Pancreas (tissue), 10 donors: ENCODE results near the gene GJC2. TPM values are rescaled to one million over a fixed set of nuclear protein-coding genes. Genes with fewer than 3 reads are reported as not detected.
A peak's percentile ranks its signal among the peaks of the same experiment; 100 is the strongest.

ENCODE experiments used
- ATAC-seq, 4 donors: fragments of 200-7000 bp; cut with Tn5 transposase; one replicate each; pipeline versions ENCODE4 v1.8.0 to v1.9.1; 2020; ENCODE audit warnings: mild to moderate bottlenecking in 4 of 4, moderate library complexity in 4 of 4
- DNase-seq, 6 donors: peaks; one replicate each; pipeline ENCODE4 v3.0.0-alpha.2; 2020
- FAIRE-seq: peaks from 2 replicates; lab custom pipeline; 2012; peaks lifted over from hg19 to GRCh38; lab: Jason Lieb, UNC
- H3K27ac ChIP-seq, 4 donors: fragments of 200-600 bp; sonication (generic); 1 replicate in 3 of 4; 2 replicates in 1 of 4; pipeline versions ENCODE4 v1.5.0 to v1.8.0; 2020
- H3K27me3 ChIP-seq, 4 donors: fragments of 200-600 bp; one replicate each; pipeline ENCODE4 v1.8.0; 2021
- H3K36me3 ChIP-seq, 3 donors: fragments of 200-600 bp; sonication (generic) in 1 of 3; one replicate each; pipeline versions ENCODE4 v1.5.0 to v1.8.0; 2020 to 2021
- H3K4me1 ChIP-seq, 3 donors: fragments of 200-600 bp; one replicate each; pipeline ENCODE4 v1.8.0; 2021
- H3K4me3 ChIP-seq, 4 donors: fragments of 200-600 bp; sonication (generic) in 2 of 4; one replicate each; pipeline versions ENCODE4 v1.5.0 to v1.8.0; 2020 to 2021
- H3K9me3 ChIP-seq, 4 donors: fragments of 200-600 bp; one replicate each; pipeline ENCODE4 v1.8.0; 2021
- WGBS, 2 donors: extraction: QIAGEN DNeasy Blood & Tissue Kit; methylation state at CpG; one replicate each; pipeline ENCODE4 v1.1.7; 2013; 5-methylcytosine and 5-hydroxymethylcytosine counted together
- intact Hi-C, 3 donors: fragments of 100-400 bp; cut with DNase I; formaldehyde crosslinking; loops; one replicate each; pipeline versions ENCODE4 v1.11.1 to v1.14.2; 2022
- polyA plus RNA-seq, 2 donors: library from polyadenylated mRNA; stranded (reverse); fragments of 200-250 nt; gene quantifications; one replicate each; pipeline ENCODE4 v1.2.3, GENCODE V29; 2013
- total RNA-seq, 6 donors: library from RNA; stranded (reverse); fragmentation: NEBNext Ultra II Directional in 4 of 6; extraction: Animal tissue kit (Norgen Biotek cat#: 25700) in 4 of 6; gene quantifications; one replicate each; pipeline versions ENCODE4 v1.2.1 to v1.2.4, GENCODE V29; 2021 to 2023
- TF ChIP-seq, protein P1 (sequence below), 4 donors: fragments of 200-600 bp; sonication (generic) in 3 of 4; IDR thresholded peaks; one replicate each; pipeline versions ENCODE4 v1.5.0 to v1.8.0; 2021; ENCODE audit warnings: antibody characterized with exemption in 4 of 4
- donor health status: healthy with polysubstance abuse.
- donor health status: DM: no; HTN: no; CAD: no; lungs with moderate emphysema.
- donor health status: DM: no; HTN: no; CAD: no.
- donor health status: control.
- donor health status: control.
- donor health status: Bipolar disorder and iron deficiency.
- donor health status: DM: yes; HTN: yes; CAD: no.
- donor health status: DM: no; HTN: no; CAD: no.
- donor health status: DM: no; HTN: no; CAD: no.
- donor health status: DM: yes; HTN: yes; CAD: no.

GJC2 gene
- total and polyA plus RNA-seq, 8 donors = 0.08 to 0.80 (median 0.45) TPM

DNA sequence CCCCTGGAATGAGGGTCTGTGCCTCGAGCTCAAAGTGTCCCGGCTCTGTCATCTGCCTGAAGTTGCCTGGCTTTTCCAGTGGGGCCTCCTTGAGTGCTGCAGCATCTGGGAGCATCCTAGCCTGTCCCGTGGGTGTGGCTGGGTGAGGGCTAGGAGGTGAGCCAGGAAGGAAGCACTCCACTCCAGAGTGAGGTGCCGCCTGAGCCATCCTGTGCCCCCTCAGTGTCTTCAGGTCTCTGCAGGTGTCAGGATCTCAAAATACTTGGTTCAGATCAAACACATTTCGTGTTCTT is 27.4 kb downstream of the GJC2 start:
- DNase-seq (no peak), FAIRE-seq (no peak), ATAC-seq (no peak)
- intact Hi-C loops = no loop called here
- Histone ChIP-seq H3K4me3 (no peak overlapping the region), H3K36me3 (peaks cover 0 to 4% (median 0%) of the 10 kb centered on the region in 3 donors), H3K9me3 (no peaks in the 10 kb centered on the region), H3K4me1 (no peaks in the 10 kb centered on the region), H3K27me3 (no peaks in the 10 kb centered on the region), H3K27ac (no peak overlapping the region)
- TF ChIP-seq, protein P1, sequence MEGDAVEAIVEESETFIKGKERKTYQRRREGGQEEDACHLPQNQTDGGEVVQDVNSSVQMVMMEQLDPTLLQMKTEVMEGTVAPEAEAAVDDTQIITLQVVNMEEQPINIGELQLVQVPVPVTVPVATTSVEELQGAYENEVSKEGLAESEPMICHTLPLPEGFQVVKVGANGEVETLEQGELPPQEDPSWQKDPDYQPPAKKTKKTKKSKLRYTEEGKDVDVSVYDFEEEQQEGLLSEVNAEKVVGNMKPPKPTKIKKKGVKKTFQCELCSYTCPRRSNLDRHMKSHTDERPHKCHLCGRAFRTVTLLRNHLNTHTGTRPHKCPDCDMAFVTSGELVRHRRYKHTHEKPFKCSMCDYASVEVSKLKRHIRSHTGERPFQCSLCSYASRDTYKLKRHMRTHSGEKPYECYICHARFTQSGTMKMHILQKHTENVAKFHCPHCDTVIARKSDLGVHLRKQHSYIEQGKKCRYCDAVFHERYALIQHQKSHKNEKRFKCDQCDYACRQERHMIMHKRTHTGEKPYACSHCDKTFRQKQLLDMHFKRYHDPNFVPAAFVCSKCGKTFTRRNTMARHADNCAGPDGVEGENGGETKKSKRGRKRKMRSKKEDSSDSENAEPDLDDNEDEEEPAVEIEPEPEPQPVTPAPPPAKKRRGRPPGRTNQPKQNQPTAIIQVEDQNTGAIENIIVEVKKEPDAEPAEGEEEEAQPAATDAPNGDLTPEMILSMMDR (IDR thresholded peaks at IDR 0.05) = no peak
- 90% methylated on average over 5 of the region's 5 CpGs for WGBS, 2 donors

DNA sequence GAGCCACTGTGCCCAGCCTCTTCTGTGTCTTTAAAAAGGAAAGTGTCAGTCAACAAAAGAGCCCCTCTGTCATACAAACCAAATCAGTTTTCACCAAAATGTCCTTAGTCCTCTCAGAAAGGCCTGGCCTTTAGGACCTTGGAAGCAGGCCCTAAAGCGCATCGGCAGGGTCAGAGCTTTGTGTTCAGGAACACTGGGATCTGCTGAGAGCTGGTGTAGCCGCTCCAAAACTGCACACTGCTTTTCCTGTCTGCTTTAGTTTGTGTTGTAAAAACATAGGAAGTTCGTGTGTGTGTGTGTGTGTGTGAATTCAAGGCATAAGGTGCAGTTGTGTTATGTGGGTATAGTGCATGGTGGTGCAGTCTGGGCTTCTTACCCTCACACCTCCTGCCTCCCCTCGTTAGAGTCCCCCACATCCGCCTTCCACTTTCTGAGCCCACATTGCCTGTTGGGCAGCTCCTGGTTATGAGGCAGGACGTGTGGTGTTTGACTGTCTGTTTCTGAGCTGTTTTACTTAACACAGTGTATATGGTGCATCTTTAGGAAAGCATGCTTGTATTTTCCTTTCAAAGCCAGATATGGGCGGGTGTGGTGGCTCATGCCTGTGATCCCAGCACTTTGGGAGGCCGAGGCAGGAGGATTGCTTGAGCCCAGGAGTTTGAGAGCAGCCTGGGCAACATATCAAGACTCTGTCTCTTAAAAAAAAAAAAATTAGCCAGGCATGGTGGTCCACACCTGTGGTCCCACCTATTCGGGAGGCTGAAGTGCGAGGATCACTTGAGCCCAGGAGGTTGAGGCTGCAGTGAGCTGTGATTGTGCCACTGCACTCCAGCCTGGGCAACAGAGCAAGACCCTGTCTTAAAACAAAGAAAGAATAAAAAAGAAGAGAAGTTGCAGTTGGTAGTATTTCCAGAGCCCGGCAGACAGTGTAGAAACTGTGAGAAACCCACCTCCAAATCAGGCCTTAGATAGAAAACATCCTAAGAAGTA is 28.3 kb downstream of the GJC2 start:
- DNase-seq (no peak), FAIRE-seq (no peak), ATAC-seq (no peak)
- Histone ChIP-seq H3K4me3 (no peak overlapping the region), H3K27ac (no peak overlapping the region), H3K27me3 (no peaks in the 10 kb centered on the region), H3K9me3 (no peaks in the 10 kb centered on the region), H3K36me3 (peaks cover 0 to 4% (median 0%) of the 10 kb centered on the region in 3 donors), H3K4me1 (no peaks in the 10 kb centered on the region)
- TF ChIP-seq, protein P1 (IDR thresholded peaks at IDR 0.05) = no peak
- WGBS, 2 donors = 87 to 93% methylated on average over 12 of the region's 12 CpGs
- intact Hi-C loops = no loop called here

DNA sequence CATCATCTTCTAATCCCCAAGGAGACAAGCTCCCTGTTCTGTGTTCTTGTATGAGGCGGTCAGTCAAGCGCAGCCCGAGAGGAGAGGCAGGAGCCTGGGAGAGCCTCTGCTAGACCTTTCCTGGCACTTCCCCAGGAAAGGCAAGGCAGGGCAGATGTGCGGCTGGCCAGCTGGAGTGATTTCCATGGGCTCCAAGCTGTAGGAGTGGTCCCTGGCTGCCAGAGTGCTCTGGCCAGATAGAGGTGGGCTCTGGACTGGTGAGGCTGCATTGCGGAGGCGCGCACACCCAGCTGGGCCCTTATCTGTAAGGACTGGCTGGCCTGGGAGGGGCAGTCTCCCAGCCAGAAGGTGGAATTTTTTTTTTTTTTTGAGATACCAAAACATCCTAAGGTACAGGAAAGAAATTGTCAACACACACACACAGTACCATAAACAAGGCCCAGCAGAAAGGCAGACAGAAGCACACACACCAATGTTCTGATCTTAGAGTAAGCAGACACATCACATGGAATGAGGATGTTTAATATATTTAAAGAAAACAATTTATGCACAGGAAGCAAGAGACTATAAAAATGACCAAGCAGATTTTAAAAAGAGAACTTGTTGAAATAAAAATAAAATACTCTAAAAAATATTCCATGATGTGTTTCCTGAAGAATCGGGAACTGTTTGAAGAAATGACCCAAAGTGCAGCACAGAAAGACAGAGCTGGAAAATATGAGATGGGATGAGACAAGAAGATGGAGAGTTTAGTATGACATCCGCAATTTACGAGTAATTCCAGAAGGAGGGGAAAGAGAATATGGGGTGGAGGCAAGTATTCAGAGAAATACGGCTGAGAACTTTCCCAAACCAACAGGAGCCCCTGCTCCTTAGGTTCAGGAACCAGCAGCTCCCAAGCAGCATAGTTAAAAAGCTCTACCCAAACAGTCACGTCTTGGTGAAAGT is 29.3 kb downstream of the GJC2 start:
- ATAC-seq = no peak
- Histone ChIP-seq H3K27ac (no peak overlapping the region), H3K9me3 (no peaks in the 10 kb centered on the region), H3K27me3 (no peaks in the 10 kb centered on the region), H3K4me1 (no peaks in the 10 kb centered on the region), H3K36me3 (peaks cover 0 to 4% (median 0%) of the 10 kb centered on the region in 3 donors), H3K4me3 (no peak overlapping the region)
- no peak for DNase-seq
- 87 to 89% methylated on average over 12 of the region's 12 CpGs for WGBS, 2 donors
- TF ChIP-seq, protein P1 (IDR thresholded peaks at IDR 0.05) = no peak
- intact Hi-C loops = no loop called here
- no peak for FAIRE-seq

DNA sequence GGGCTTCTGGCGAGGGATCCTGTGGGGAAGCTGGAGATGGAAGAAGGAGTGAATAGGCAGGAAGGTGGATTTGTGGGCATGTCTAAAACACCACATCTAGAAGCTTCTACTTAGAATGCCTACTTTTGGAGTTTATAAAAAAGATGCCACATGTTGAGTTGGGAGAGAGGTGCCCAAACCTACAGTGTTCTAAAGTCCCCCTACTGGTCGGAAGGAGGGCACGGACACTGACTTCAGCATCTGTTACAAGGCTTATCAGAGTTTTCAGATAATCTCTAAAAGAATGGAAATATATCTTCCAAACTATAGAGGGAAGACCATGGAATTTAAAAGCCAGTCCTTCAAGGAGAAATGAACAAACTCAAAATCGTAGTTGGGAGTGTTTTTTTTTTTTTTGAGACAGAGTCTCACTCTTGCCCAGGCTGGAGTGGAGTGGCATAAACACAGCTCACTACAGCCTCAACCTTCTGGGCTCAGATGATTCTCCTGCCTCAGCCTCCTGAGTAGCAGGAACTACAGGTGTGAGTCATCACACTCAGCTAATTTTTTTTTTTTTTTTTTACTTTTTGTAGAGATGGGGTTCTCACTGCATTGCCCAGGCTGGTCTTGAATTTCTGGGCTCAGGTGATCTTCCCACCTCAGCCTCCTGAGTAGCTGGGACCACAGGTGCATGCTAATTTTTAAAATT is 30.7 kb downstream of the GJC2 start:
- Histone ChIP-seq H3K36me3 (no peaks in the 10 kb centered on the region), H3K27ac (no peak overlapping the region), H3K4me3 (no peak overlapping the region), H3K9me3 (no peaks in the 10 kb centered on the region), H3K4me1 (no peaks in the 10 kb centered on the region), H3K27me3 (no peaks in the 10 kb centered on the region)
- no peak for DNase-seq
- intact Hi-C loops = no loop called here
- TF ChIP-seq, protein P1 (IDR thresholded peaks at IDR 0.05) = no peak
- peak in 1 of 4 donors; percentile 43 for ATAC-seq
- 79 to 90% methylated on average over 4 of the region's 4 CpGs for WGBS, 2 donors
- no peak for FAIRE-seq
